H1 (cell line): ENCODE results near the gene EIF4A2.
A peak's percentile ranks its signal among the peaks of the same experiment; 100 is the strongest.

Experiments used
- POLR2AphosphoS5 ChIP-seq: IDR thresholded peaks from 2 replicates; pipeline ENCODE4 v1.6.1; 2011; ENCODE audit warnings: low read depth, low read length
- RAD21 ChIP-seq, 2 experiments: IDR thresholded peaks in 1 of 2; conservative IDR thresholded peaks in 1 of 2; 2 replicates each; pipeline ENCODE4 v1.6.1; 2011; ENCODE audit warnings: low read depth in 2 of 2, low read length in 2 of 2, improper control_type of control experiment in 1 of 2, inconsistent platforms in 1 of 2, mild to moderate bottlenecking in 1 of 2, moderate library complexity in 1 of 2
- TF ChIP-seq, protein P1 (sequence below), 3 experiments: IDR thresholded peaks; 1 replicate in 2 of 3; 2 replicates in 1 of 3; pipeline versions ENCODE4 v1.5.1 to v1.6.1; 2011; ENCODE audit warnings: low read length in 3 of 3, mild to moderate bottlenecking in 3 of 3, inconsistent platforms in 2 of 3, low read depth in 1 of 3, moderate library complexity in 1 of 3; ENCODE audit not compliant: insufficient read depth in 1 of 3; ENCODE audit errors: control extremely low read depth in 1 of 3

- TF ChIP-seq POLR2AphosphoS5 = peak; percentile 92
- TF ChIP-seq, protein P1, sequence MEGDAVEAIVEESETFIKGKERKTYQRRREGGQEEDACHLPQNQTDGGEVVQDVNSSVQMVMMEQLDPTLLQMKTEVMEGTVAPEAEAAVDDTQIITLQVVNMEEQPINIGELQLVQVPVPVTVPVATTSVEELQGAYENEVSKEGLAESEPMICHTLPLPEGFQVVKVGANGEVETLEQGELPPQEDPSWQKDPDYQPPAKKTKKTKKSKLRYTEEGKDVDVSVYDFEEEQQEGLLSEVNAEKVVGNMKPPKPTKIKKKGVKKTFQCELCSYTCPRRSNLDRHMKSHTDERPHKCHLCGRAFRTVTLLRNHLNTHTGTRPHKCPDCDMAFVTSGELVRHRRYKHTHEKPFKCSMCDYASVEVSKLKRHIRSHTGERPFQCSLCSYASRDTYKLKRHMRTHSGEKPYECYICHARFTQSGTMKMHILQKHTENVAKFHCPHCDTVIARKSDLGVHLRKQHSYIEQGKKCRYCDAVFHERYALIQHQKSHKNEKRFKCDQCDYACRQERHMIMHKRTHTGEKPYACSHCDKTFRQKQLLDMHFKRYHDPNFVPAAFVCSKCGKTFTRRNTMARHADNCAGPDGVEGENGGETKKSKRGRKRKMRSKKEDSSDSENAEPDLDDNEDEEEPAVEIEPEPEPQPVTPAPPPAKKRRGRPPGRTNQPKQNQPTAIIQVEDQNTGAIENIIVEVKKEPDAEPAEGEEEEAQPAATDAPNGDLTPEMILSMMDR (IDR thresholded peaks at IDR 0.05; ENCODE audit: control extremely low read depth in 1 of 3, insufficient read depth in 1 of 3, low read depth in 1 of 3, low read length in 3 of 3) = no peak
- no peak for TF ChIP-seq RAD21 (IDR thresholded peaks at IDR 0.05 in 1 of 2, conservative IDR thresholded peaks at IDR 0.05 in 1 of 2; ENCODE audit: low read depth in 2 of 2, low read length in 2 of 2)
These were observed 6.3 kb downstream of the EIF4A2 start for GRCh38 chr3:186789554-186790260.
